ENCODE data around the gene NFIX.

NFIX gene

GRCh38 chr19:13068085-13068846 lies 73.0 kb downstream of the NFIX start:
- Histone ChIP-seq H3K27me3 (ENCODE audit: control insufficient read depth, insufficient read depth, low read length, poor library complexity, severe bottlenecking) (peaks cover 34% of the 10 kb centered on the region), H3K4me1 (ENCODE audit: control insufficient read depth, insufficient read depth, low read length) (peaks cover 10% of the 10 kb centered on the region), H3K9me3 (ENCODE audit: control insufficient read depth, low read length) (no peaks in the 10 kb centered on the region), H3K4me3 (ENCODE audit: insufficient read depth, low read depth, low read length) (no peak overlapping the region), H3K27ac (ENCODE audit: insufficient read depth, low read depth, low read length, poor library complexity, severe bottlenecking) (no peak overlapping the region), H3K36me3 (ENCODE audit: control insufficient read depth, insufficient read depth, low read length) (no peaks in the 10 kb centered on the region)
- WGBS, 2 experiments = 88 to 90% methylated on average over 6 of the region's 6 CpGs

GRCh38 chr19:13069415-13070359 lies 74.4 kb downstream of the NFIX start:
- Histone ChIP-seq H3K27me3 (ENCODE audit: control insufficient read depth, insufficient read depth, low read length, poor library complexity, severe bottlenecking) (peaks cover 20% of the 10 kb centered on the region), H3K4me1 (ENCODE audit: control insufficient read depth, insufficient read depth, low read length) (peaks cover 10% of the 10 kb centered on the region), H3K4me3 (ENCODE audit: insufficient read depth, low read depth, low read length) (no peak overlapping the region), H3K36me3 (ENCODE audit: control insufficient read depth, insufficient read depth, low read length) (no peaks in the 10 kb centered on the region), H3K27ac (ENCODE audit: insufficient read depth, low read depth, low read length, poor library complexity, severe bottlenecking) (no peak overlapping the region), H3K9me3 (ENCODE audit: control insufficient read depth, low read length) (no peaks in the 10 kb centered on the region)
- WGBS, 2 experiments = 77 to 80% methylated on average over 20 of the region's 20 CpGs

GRCh38 chr19:13070425-13071140 lies 75.3 kb downstream of the NFIX start:
- H3K4me3 ChIP-seq (ENCODE audit: insufficient read depth, low read depth, low read length) = no peak overlapping the region
- peaks cover 16% of the 10 kb centered on the region for H3K27me3 ChIP-seq (ENCODE audit: control insufficient read depth, insufficient read depth, low read length, poor library complexity, severe bottlenecking)
- no peaks in the 10 kb centered on the region for H3K9me3 ChIP-seq (ENCODE audit: control insufficient read depth, low read length)
- no peaks in the 10 kb centered on the region for H3K36me3 ChIP-seq (ENCODE audit: control insufficient read depth, insufficient read depth, low read length)
- H3K27ac ChIP-seq (ENCODE audit: insufficient read depth, low read depth, low read length, poor library complexity, severe bottlenecking) = no peak overlapping the region
- H3K4me1 ChIP-seq (ENCODE audit: control insufficient read depth, insufficient read depth, low read length) = peaks cover 10% of the 10 kb centered on the region
- WGBS, 2 experiments = 95% methylated on average over 32 of the region's 32 CpGs

- Histone ChIP-seq H3K9me3 (ENCODE audit: control insufficient read depth, low read length) (no peaks in the 10 kb centered on the region), H3K27ac (ENCODE audit: insufficient read depth, low read depth, low read length, poor library complexity, severe bottlenecking) (no peak overlapping the region), H3K4me3 (ENCODE audit: insufficient read depth, low read depth, low read length) (no peak overlapping the region), H3K4me1 (ENCODE audit: control insufficient read depth, insufficient read depth, low read length) (peaks cover 12% of the 10 kb centered on the region), H3K36me3 (ENCODE audit: control insufficient read depth, insufficient read depth, low read length) (no peaks in the 10 kb centered on the region), H3K27me3 (ENCODE audit: control insufficient read depth, insufficient read depth, low read length, poor library complexity, severe bottlenecking) (peaks cover 19% of the 10 kb centered on the region)
- WGBS, 2 experiments = 82 to 87% methylated on average over 7 to 8 of the region's 9 CpGs
Measured at GRCh38 chr19:13071444-13072187, 76.3 kb downstream of the NFIX start.

- peaks cover 20% of the 10 kb centered on the region for H3K27me3 ChIP-seq (ENCODE audit: control insufficient read depth, insufficient read depth, low read length, poor library complexity, severe bottlenecking)
- 89 to 91% methylated on average over 9 of the region's 9 CpGs for WGBS, 2 experiments
- no peaks in the 10 kb centered on the region for H3K9me3 ChIP-seq (ENCODE audit: control insufficient read depth, low read length)
Measured at GRCh38 chr19:13072188-13072908, 77.1 kb downstream of the NFIX start.

GRCh38 chr19:13073263-13073662 lies 78.0 kb downstream of the NFIX start:
- no peaks in the 10 kb centered on the region for H3K36me3 ChIP-seq (ENCODE audit: control insufficient read depth, insufficient read depth, low read length)
- H3K27ac ChIP-seq (ENCODE audit: insufficient read depth, low read depth, low read length, poor library complexity, severe bottlenecking) = no peak overlapping the region
- 88 to 91% methylated on average over 5 of the region's 5 CpGs for WGBS, 2 experiments
- H3K4me3 ChIP-seq (ENCODE audit: insufficient read depth, low read depth, low read length) = no peak overlapping the region
- H3K9me3 ChIP-seq (ENCODE audit: control insufficient read depth, low read length) = no peaks in the 10 kb centered on the region
- peaks cover 27% of the 10 kb centered on the region for H3K4me1 ChIP-seq (ENCODE audit: control insufficient read depth, insufficient read depth, low read length)
- peaks cover 17% of the 10 kb centered on the region for H3K27me3 ChIP-seq (ENCODE audit: control insufficient read depth, insufficient read depth, low read length, poor library complexity, severe bottlenecking)

More at GRCh38 chr19:13072188-13072908, 77.1 kb downstream of the NFIX start:
- no peaks in the 10 kb centered on the region for H3K36me3 ChIP-seq (ENCODE audit: control insufficient read depth, insufficient read depth, low read length)
- H3K4me3 ChIP-seq (ENCODE audit: insufficient read depth, low read depth, low read length) = no peak overlapping the region
- H3K4me1 ChIP-seq (ENCODE audit: control insufficient read depth, insufficient read depth, low read length) = peaks cover 18% of the 10 kb centered on the region
- H3K27ac ChIP-seq (ENCODE audit: insufficient read depth, low read depth, low read length, poor library complexity, severe bottlenecking) = no peak overlapping the region

- Histone ChIP-seq H3K4me1 (ENCODE audit: control insufficient read depth, insufficient read depth, low read length) (peaks cover 30% of the 10 kb centered on the region), H3K27ac (ENCODE audit: insufficient read depth, low read depth, low read length, poor library complexity, severe bottlenecking) (no peak overlapping the region), H3K36me3 (ENCODE audit: control insufficient read depth, insufficient read depth, low read length) (no peaks in the 10 kb centered on the region), H3K27me3 (ENCODE audit: control insufficient read depth, insufficient read depth, low read length, poor library complexity, severe bottlenecking) (peaks cover 13% of the 10 kb centered on the region), H3K9me3 (ENCODE audit: control insufficient read depth, low read length) (no peaks in the 10 kb centered on the region), H3K4me3 (ENCODE audit: insufficient read depth, low read depth, low read length) (no peak overlapping the region)
- 94 to 97% methylated on average over 4 of the region's 4 CpGs for WGBS, 2 experiments
Measured at GRCh38 chr19:13074378-13074777, 79.1 kb downstream of the NFIX start.

GRCh38 chr19:13076320-13076719 lies 81.0 kb downstream of the NFIX start:
- Histone ChIP-seq H3K9me3 (ENCODE audit: control insufficient read depth, low read length) (no peaks in the 10 kb centered on the region), H3K27me3 (ENCODE audit: control insufficient read depth, insufficient read depth, low read length, poor library complexity, severe bottlenecking) (peaks cover 10% of the 10 kb centered on the region), H3K4me3 (ENCODE audit: insufficient read depth, low read depth, low read length) (no peak overlapping the region), H3K27ac (ENCODE audit: insufficient read depth, low read depth, low read length, poor library complexity, severe bottlenecking) (no peak overlapping the region), H3K36me3 (ENCODE audit: control insufficient read depth, insufficient read depth, low read length) (no peaks in the 10 kb centered on the region), H3K4me1 (ENCODE audit: control insufficient read depth, insufficient read depth, low read length) (peaks cover 25% of the 10 kb centered on the region)
- WGBS, 2 experiments = 88 to 91% methylated on average over 8 of the region's 8 CpGs

- Histone ChIP-seq H3K27ac (ENCODE audit: insufficient read depth, low read depth, low read length, poor library complexity, severe bottlenecking) (no peak overlapping the region), H3K4me3 (ENCODE audit: insufficient read depth, low read depth, low read length) (no peak overlapping the region), H3K4me1 (ENCODE audit: control insufficient read depth, insufficient read depth, low read length) (peaks cover 28% of the 10 kb centered on the region), H3K9me3 (ENCODE audit: control insufficient read depth, low read length) (no peaks in the 10 kb centered on the region), H3K27me3 (ENCODE audit: control insufficient read depth, insufficient read depth, low read length, poor library complexity, severe bottlenecking) (peaks cover 9% of the 10 kb centered on the region), H3K36me3 (ENCODE audit: control insufficient read depth, insufficient read depth, low read length) (no peaks in the 10 kb centered on the region)
- WGBS, 2 experiments = 71% methylated on average over 6 of the region's 6 CpGs
Measured at GRCh38 chr19:13076787-13077186, 81.5 kb downstream of the NFIX start.
